Activated naive CD4-positive, alpha-beta T cell treated with anti-CD3 and anti-CD28 coated beads, Interleukin-2, amount 50 U/mL, for 16 hours (primary cell): ENCODE measurements around the gene GRHL3.

Experiments used
- DNase-seq: peaks from one replicate; pipeline ENCODE4 v3.0.0-alpha.2; 2020

The GRHL3 gene

DNA sequence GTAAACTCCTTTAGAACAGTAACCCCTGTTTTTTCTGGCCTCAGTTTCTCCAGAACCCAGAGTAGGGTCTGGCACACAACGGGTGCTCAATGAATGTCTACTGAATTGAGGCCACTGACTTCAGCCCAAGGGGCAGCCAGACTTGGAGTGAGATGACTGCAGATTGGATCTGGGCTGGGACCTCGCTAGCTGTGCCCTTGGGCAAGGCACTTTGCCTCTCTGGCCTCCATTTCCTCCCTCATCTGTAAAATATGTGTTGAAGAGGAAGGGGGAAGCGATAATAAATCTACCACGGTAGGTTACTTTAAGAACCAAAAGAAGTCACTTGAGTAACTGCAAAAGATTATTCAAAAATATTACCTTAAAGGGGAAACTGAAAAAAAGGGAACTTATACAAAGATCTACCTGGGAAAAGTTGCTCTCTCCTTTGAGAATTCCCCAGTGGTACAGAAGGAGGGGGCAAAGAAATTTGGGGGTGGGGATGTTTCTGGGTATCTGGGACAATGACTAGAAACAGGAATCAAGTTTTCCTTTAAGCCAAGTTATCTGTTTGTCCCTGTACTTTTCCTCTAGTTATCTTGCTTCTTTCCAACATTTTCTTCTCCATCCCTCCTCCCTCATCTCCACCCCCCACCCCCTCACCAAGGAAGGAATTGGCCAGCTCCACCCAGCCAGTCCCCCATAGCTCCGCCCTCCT lies 394 bp upstream of the GRHL3 start:
- no peak for DNase-seq

DNA sequence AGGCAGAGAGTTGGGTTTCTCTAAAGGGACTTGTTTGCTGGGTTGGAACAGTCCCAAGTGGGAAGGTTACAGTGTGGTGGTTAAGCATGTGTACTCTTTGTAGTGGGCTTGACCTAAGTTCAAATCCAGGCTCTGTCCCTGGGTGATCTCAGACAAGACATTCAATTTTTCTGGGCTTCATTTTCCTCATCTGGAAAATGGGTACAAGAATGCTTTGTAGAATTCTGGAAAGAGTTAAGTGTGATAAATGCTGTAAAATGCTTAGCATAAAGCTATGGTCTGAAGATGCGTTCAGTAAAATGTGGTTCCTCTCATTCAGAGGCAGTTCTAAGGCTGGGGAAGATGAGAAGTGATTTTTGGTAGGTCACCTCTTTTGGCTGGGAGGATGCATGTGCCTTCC lies 805 bp downstream of the GRHL3 start:
- DNase-seq, result no peak

DNA sequence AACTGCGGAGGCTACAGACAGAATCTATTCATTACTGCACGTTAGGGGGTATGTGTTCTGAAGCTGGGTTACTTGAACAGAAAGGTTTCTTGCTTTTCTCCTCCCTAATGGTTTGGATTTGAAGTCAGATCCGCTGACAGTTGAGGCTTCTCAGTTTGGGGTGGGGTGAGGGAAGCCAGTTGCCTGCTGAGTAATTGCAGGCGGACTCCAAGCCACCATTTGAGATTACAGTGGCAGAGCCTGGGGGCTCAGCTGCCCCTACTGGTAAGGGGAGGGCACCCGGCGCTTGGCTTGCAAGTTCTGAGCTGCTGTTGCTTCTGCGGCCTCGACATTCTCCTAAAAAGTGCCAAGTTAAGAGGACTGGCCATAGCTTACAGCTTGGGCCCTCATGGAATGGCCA lies 2.0 kb downstream of the GRHL3 start:
- no peak for DNase-seq

DNA sequence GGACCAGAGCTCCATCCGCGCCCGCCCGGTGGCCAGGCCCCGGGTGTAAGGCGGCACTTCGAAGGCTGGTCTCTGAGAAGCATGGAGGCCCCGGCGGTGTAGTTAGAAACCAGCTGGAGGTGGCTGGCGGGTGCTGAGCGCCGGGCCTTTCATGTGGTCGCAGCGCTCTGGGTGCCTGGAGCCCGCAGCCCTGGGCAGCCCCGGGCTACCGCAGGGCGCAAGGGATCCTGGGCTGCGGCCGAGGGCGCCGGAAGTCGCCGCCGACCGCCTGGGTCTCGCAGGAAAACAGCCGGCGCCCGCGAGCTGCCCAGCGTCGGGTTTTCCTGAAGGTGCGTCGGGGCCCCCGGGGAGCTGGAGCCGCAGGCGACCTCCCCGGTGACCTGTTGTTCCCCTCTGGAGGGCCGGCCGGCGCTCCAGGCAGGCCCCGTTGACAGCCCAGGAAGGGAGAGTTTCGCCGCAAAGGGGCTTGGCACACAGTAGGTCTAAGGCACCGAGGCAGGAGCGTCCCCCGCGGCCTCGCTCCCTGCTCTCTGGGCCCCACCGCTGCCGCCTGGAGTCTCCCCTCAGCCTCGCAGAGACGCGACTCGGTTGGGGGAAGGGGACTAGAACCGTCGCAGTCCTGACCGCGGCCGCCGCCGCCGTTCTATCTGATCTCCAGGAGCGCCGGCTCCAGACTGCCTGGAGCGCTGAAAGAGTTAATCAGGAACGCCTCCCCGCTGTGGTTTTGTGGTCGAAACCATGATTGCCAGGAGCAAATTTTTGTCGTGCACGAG lies 2.7 kb downstream of the GRHL3 start:
- peak; percentile 68 for DNase-seq

DNA sequence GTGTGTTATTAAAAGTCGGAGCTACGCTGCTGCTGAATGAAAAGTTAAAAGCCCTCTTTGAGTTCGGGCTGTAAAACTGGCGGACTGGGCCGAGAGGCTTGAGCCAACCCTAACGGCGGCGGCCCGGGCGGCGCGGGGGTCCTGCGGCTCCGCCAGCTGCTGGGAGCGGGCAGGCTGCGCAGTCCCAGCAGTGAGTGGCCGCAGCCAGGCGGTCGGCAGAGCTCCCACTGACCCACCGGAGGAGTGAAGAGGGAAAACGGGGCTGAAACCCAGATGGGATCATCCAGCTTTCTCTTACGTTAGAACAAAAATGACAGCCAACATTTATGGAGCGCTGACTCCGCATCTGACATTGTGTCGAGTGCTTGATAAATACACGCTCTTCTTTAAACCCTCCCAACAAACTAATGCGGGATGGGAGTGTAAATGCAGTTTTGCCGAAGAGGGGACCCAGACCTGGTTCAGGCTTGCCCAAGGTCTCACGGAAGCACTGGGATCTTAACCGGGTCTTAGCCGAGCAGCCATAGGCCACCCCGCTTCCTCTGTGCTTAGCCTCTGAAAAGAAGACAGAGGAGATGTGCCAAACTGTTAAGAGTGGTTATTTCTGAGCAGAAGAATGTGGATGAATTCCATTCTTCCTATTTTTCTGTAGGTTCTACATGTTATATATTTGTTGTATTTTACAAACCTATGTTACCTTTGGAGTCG lies 3.5 kb downstream of the GRHL3 start:
- DNase-seq, result no peak

DNA sequence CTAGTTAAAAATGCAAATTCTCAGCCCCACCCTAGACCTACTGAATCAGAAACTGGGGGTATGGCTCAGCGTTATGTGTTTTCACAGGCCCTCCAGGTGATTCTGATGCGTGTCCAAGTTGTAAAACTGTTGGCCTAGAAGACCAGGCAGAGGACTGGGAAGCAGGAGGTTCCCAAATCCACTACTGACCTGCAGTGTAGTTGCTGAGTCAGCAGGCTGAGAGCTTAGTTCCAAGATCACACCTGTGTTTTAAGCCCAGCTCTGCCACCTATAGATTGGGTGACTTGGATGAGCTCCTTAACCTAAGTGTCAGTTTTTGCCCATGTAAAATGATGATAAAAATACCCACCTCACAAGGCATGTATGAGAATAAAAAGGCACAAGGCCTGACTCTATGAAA lies 4.1 kb downstream of the GRHL3 start:
- DNase-seq, result no peak

DNA sequence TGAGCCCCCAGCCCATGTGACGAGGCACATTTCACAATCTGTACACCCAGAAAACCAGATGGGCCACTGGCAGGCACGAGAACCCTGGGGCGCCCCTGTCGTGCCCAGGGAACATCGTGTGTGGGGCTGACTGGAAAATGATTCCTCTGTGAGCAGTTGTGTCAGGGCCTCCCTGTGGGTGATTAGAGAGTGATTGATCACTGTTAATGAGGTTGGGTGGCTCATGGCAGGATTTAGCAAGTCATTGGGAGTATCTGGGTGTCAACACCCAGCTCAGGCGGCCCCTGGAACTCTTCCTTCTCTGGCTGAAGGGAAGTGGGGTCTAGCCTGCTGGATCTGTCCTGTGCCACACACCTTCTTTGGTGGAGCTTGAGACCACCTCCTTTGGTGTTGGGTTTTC lies 5.7 kb downstream of the GRHL3 start:
- no peak for DNase-seq

DNA sequence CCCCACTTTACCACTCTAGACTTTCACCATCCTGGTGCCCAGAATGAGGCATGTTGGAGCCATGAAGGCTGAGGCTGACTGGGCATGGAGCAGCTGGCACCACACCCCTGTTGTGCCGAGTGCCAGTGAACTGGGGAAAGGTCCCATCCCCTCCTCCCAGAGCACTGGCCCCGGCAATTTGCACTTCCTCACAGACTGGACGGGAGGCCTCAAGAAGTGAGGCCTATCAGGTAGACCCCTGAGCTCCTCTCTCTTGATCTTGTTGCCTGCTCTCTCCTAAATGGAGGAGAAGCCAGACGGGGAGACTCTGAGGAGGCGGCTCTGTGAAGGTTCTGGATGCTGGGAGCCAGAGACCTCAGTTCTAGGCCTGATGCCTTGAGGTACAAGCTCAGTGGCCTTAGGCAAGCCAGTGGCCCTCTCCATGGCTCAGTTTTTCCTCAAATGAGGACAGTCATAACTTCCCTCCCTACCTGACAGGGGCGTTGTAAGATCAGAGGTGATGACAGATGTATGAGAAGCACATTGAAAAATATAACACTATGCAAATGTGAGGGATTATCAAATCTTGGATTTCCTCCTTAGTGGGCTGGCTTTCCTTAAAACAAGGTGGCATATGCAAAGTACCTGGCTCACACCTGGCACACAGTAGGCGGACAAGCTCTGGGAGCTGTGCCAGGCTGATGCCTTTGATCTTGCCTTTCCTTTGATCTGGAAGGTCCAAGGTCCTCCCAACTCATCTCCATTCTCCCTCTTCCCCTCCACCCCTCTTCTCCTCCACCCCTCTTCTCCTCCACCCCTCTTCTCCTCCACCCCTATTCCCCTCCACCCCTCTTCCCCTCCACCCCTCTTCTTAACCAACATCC lies 6.7 kb downstream of the GRHL3 start:
- DNase-seq, result no peak

DNA sequence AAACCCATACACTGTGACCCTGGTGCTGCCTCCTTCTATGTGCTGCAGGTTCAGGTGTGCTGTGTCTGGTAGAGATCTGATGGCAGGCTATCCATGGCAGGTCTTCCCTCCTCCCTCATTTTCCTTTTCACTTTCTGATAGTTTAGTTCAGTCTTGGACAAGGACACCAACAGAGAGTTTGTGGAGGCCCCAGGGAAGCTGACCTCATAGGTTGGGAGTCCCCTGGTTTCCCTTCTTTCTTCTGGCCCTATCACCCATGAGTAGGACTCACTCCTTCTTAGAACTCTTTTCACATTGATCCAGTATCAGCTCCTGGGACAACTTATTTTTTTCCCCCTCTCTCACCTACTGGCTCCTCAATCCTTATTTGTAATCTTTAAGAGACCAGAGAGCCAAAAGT lies 8.3 kb downstream of the GRHL3 start:
- no peak for DNase-seq

DNA sequence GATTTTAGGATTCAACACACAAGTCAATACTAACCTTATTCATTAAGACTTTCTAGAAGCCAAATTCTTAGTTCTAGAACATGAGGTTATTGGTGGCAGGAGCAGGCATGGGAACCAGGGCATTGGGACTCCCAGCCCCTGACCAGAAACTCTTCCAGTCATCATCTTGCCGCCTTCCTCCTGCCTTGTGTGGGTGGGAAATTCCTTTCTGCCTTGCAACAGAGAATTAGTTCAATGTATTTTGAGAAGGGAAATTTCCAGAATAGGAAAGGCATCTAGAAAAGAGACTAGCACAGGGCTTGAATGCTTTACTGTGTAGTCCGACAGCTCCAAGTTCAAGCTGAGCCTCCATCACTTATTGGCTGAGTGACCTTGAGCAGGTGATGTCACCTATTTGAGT lies 8.7 kb downstream of the GRHL3 start:
- no peak for DNase-seq

DNA sequence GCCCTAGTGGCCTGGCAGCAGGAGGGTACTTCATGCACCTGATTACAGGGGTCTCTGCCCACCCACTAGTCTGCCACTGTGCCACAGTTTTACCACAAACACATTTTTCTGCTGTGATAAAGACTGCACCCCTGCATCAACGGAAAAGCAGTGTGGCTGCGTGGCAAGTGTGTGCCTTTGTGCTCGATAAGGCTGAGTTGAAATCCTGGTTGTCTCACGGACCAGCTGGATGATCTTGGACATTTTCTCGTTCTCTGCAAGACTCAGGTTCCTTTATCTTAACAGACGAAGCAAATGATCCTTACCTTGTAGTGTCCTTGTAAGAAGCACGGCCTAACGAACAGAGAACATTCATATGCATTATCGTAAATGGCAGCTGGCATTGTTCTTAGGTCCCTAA lies 10.2 kb downstream of the GRHL3 start:
- DNase-seq, result no peak

DNA sequence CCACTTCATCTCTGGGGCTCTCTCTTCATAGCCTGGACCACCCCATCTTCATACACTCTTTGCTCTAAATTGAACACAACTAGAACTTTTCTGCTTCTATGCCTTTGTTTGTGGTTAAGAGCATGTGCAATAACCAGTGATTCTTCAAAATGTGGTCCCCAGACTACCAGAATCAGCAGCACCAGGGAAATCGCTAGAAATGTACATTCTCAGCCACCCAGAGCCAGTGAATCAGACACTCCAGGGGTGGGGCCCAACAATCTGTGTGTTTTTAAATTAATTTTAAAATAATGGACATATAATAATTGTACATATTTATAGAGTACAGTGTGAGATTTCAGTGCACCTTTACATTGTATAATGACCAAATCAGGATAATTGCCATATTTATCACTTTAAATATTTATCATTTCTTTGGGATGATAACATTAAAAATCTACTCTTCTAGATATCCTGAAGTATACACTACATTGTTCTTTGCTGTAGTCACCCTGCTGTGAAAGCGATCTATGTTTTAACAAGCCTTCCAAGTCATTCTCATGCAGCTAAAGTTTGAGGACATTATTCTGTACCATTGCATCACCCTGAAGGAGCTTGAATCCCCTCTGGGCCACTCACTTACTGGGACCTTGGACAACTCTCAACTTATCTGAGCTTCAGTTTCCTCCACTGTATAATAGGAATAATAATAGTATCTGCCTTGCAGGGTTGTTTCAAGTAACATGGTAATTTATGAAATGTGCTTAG lies 10.8 kb downstream of the GRHL3 start:
- no peak for DNase-seq

DNA sequence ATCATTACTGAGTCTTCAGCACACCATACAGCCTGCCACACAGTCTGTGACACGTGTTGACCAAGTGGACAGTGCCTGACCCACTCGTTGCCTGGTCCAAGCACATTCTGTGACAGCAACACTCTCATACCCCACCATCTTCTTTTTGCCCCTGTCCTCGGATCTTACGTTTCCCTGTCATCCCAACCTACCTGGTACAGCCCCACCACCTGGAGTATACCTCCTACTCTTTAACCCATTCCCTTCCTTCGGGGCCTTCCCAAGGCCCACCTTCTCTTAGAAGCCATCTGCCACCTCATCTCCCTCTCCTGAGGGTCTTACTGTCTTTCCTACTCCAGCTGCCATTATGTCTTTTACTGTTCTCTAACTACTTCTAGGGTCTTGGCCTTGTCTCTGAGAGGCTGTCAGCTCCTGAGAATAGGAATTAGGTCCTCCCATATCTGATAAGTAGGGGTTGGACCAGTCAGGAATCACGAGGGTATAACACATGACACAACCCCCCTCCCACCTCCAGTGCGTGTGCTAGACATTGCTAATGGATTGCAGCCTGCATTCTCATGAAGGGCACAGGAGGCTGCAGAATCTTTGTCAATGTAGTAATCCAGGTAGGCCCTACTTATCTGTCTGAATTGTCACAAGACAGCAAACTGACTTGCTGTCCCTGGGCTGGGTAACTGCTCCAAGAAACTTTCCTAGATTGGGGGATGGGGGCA lies 13.0 kb downstream of the GRHL3 start:
- DNase-seq, result no peak

DNA sequence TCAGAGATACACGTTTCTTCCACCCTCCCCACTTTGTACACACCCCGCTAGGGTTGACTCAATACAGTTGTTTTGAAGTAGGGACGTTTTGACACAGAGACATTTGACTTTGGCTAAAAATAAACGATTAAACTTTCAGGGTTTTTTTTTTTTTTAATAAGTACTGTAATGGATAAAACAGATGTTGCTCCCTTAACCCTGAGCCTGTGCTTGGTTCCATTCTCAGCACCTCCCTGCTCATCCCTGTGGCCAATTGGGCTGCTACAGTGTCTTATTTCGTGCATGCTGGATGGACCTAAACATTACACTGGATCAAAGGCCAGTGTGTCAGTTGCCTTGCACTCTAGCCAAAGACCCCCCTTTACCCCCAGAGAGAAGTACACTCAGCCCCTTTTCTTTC lies 16.9 kb downstream of the GRHL3 start:
- DNase-seq, result no peak

DNA sequence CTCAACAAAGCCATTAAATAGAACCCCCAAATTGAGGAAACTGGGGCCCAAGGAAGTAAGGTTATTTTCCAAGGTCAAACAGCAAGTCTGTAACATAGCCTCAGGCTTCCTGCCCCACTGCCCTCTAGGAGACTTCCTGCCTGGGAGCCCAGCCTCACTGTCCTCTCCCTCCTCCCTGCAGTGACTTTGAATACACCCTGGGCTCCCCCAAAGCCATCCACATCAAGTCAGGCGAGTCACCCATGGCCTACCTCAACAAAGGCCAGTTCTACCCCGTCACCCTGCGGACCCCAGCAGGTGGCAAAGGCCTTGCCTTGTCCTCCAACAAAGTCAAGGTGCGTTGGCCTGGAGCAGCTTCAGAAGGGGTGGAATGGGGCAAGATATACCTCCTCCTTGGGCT lies 18.3 kb downstream of the GRHL3 start:
- no peak for DNase-seq

DNA sequence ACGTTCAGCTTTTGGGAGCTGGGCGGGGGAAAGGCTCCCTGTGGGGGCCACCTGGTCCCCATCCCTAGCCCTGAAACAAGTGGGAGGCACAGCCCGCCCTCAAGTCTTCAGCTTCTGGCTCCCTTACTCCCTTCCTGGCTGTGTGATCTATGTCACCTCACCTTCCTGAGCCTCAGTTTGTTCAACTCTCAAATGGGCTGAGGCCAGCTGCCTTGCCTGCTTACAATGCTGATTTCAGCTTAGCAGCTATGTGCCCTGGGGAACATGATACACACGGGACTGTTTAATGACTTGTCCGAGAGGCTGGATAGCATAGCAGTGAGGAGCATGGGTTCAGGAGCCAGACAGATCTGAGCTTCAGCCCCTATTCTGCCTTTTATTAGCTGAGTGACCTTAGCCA lies 19.3 kb downstream of the GRHL3 start:
- DNase-seq, result no peak

DNA sequence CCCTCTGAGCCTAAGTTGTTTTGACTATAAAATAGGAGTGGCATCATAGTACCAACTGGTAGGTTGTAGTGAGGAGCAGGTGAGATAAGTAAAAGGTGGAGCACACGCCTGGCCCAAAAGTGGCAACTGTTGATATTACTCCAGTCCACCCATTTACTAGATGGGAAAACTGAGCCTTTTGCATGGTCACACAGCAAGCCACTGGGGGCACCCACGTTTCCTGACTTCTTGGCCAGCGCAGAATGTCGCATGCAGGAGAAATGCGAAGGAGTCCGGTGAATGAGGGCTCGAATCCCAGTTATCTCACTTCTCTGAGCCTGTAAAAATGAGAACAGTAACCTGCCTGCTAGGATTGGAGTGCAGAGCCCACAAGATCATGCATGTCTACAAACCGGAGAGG lies 20.8 kb downstream of the GRHL3 start:
- DNase-seq, result no peak

DNA sequence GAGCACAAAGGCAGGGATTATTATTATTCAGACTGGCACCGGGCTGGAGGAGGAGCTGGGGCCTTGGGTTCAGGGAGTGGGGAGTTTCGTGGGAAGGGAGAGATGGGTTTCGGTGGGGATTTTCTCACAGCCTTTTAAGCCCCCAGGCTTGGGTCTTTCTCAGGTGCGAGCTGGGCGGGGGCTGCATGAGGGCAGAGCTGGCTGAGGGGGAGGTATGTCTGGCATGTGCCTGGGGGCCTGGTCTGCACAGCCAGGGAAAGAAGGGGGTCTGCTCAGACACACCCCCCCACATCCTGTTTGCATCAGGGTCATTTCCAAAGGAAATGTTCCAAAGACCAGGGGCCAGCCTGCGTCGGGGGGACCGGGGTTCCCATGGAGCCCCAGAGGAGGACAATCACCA lies 21.6 kb downstream of the GRHL3 start:
- DNase-seq, result no peak

DNA sequence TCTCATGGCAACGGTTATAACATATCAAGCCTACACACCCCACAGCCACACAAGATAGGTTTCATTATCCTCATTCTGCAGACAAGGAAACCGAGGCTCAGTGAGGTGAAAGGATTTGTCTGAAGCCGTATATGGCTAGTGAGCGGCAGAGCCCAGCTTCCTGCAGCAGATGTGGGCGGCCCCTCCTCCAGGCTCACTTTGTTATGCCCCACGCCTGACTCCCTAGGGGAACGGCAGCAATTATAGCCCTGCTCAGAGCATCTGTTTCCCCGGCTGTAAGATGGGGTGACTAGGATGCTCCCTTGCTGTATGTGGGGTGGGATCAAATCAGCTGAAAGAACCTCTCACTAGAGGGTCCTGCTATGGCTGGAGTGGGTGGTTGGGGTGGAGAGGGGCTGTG lies 22.1 kb downstream of the GRHL3 start:
- no peak for DNase-seq

DNA sequence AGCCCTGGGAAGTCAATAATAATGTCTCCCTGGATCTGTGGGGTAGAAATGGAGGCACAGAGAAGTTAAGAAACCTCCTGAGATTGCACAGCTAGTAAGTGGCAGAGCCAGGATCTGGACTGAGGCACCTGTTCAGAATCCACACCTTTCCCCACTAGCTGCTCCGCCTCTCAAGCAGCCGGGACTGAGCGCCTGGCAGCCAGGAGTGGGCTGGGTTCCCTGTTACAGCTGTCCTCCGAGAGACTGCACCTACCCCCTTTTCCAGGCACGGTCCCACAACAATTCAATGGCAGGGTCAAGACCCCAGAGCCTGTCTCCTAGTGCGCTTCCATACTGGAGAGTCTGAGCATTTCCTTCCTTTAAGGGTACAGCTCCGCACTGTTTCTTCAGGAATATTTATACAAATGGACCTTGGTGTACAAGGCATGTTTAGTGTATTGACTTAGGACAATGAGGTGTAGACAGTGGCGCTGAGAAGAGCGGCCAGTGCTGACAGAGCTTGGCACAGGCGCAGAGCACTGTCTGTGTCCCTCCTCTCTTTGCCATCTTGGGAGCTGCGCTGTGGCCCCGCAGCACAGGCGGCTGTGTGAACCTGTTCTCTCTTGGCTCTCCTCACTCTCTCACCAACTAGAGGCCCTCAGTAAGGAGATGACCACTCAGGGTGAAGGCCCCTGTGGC lies 24.4 kb downstream of the GRHL3 start:
- DNase-seq, result no peak

DNA sequence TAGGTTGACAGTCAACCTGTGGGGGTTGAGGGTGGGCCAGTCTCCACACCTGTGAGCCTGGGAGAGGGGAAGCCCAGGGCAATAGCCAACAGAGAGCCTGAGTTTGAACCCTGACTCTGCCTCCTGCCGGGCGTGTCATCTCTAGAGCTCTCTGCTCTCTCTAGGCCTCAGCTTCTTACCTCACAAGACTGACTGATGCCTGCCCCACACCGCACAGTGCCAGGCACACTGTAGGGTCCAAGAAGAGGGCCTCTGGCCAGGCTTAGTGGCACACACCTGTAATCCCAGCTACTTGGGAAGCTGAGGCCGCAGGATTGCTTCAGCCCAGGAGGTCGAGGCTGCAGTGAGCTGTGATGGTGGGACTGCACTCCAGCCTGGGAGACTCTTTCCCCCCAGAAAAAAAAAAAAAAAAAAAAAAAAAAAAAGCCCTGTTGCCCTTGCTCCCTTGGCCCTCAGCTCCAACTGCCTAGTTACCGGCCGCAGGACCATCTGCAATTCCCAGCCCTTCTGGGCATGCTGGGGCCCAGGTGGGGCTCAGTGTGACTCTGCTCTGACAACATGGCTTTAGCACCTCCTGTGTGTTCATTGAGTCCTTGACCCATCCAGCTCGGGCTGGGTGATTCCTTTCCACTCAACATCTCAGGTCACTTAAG lies 25.1 kb downstream of the GRHL3 start:
- no peak for DNase-seq
